NB4 (cell line): ENCODE results near the gene GPR68.

Source experiments
- CTCF ChIP-seq: IDR thresholded peaks from one replicate; pipeline ENCODE4 v1.5.1; 2012; ENCODE audit warnings: low read depth, low read length
- MAX ChIP-seq: IDR thresholded peaks from 2 replicates; pipeline ENCODE4 v1.6.1; 2011; ENCODE audit warnings: low read depth, low read length
- POLR2A ChIP-seq: IDR thresholded peaks from 2 replicates; pipeline ENCODE4 v1.6.1; 2011; ENCODE audit warnings: mild to moderate bottlenecking; ENCODE audit not compliant: insufficient read length; ENCODE audit errors: extremely low read depth

GRCh38 chr14:91202234-91202974, 42.1 kb downstream of the GPR68 start:
- TF ChIP-seq CTCF (no peak), POLR2A (no peak), MAX (no peak)
